NCI-H2196 (cell line): ENCODE data around the gene EPHX1.
"Not testable (repeated sequence)": the region's sequence is repeated elsewhere in the genome, so short reads cannot be mapped to it uniquely, and the experiment has no call there.

ENCODE experiments used
- DNase-seq: peaks from one replicate; lab custom pipeline; 2025; ENCODE audit not compliant: unreplicated experiment; lab: John Stamatoyannopoulos, UW

EPHX1 gene

DNA sequence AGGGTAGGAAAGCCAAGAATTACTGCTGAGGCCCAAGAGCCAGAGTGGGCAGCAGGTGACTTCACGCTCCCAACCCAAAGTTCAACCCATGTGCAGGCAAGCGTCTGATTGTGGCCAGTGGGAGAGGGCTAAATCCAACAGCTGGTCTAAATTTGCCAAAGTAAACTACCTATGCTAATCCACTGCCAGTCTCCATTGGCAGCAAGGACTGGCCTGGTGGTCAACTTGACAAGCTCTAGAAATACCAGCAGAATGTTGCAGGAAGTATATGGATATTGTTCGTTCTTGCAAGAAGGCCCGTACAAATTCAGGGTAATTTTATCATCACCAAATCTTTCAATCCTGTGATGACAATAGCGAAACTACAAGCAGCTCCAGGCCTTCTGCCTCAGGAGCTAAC is 70.7 kb downstream of the EPHX1 start:
- DNase-seq, result no peak

DNA sequence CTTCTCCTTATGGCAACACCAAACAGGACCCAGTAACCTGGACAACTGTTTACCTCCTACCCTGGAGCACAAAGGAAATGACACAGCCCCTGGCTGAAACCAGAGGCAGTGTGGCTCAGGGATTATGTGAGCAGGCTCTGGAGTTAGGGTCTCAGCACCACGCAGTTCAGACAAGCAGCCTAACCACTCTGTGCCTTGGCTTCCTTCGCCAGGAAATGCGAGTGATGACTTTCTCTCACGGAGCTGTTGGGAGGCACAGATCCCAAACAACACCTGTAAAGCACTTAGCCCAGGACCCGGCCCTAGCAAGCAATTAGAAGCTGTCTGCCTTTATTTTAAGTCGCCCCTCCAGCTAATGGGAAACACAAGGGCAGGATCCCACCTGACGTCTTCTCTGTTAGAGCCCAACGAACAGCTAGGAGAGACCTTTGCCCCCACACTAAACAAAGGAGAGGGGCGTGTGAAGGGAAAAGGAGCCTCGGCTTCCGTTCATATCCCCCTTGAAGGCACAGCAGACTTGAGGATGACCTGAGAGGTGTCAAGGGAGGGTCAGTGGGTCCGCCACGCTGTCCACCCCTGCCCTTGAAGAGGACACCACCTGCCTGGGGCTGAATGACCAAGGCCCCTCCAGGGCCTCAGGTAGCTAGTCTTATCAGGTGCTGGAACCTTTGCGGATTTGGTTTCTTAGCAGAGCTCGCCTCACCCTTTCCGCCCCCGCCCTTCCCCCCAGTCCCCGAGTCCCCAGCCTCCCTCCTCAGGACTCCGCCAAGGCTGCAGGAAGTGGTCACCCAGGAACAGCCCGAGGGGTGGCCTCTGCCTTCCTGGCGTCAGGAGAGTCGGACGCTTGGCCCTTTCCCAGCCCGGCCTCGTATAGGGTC is 71.4 kb downstream of the EPHX1 start:
- peak; percentile 25 for DNase-seq

DNA sequence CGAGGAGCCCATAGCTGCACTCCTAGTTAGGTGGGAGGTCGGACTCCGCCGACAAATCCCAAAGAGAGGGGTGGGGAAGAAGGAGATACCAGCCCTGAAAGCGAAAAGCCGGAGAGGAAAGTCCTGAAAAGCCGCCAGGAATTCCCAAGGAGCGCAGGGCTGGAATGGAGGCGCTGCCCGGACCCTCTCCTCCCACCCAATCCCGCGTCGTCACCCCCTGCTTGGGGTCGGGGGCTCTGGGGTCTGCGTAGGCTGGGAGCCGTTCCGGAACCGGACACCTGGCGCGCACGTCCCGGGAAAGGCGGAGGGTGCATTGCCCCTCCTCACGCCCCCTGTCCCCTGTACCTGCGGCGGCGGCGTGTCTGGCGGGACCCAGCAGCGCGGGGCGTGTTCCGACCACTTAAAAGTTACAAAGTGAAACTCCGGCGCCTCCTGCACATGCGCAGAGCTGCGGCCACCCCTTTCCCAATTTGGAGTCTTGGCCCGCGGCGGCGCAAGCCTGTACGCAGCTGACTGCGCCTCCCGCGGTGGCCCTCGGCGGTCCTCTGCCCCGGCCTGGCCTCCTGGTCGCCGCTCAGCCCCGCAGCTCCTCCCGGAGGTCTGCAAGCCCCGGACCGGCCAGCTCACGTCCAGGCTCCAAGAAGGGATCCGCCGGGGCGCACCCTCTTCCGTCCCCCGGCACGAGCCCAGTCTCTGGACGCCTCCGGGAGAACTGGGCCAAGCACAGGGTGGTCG is 72.2 kb downstream of the EPHX1 start, which contains the start of gene TMEM63A:
TSS of gene TMEM63A (minus strand) at position 422 of the 735 bp plus-strand sequence. CDS start 4,800 bp downstream, outside the sequence.
- peak; percentile 76 for DNase-seq

DNA sequence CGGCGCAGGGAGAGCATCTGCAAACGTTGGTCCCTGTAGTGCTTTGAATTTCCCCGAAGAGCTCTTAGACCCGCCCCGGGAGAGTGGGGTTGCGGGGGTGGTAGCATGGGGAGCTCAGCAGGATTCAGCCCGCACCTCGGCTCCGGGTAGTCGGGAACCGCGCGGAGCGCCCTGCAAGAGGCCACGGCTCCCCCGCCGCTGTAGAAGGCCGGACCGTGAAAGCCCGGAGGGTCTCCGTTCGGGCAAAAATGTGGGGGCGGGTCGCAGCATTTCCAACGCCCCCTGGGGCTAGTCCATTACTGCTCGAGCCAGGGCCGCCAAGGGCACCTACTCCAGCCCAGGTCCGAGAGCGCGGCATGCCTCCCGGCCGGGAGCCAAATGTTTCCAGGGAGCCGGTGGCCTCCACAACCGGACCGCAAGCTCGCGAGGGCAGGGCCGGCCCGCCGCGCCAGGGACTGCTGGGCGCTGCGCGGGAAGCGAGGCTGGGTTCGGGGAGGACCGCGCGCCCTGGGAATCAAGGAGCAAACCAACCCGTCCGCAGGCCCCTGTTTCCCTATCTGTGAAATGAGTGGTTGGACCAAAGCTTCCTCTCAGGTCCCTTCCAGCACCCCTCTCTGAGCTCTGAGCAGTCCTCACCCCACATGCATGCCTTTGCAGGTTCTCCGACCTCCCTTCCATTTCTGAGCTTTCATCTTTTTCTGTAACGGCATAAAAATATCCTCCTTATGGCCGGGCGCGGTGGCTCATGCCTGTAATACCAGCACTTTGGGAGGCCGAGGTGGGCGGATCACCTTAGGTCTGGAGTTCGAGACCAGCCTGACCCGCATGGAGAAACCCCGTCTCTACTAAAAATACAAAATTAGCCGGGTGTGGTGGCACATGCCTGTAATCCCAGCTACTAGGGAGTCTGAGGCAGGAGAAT is 73.0 kb downstream of the EPHX1 start:
- DNase-seq, result no peak

DNA sequence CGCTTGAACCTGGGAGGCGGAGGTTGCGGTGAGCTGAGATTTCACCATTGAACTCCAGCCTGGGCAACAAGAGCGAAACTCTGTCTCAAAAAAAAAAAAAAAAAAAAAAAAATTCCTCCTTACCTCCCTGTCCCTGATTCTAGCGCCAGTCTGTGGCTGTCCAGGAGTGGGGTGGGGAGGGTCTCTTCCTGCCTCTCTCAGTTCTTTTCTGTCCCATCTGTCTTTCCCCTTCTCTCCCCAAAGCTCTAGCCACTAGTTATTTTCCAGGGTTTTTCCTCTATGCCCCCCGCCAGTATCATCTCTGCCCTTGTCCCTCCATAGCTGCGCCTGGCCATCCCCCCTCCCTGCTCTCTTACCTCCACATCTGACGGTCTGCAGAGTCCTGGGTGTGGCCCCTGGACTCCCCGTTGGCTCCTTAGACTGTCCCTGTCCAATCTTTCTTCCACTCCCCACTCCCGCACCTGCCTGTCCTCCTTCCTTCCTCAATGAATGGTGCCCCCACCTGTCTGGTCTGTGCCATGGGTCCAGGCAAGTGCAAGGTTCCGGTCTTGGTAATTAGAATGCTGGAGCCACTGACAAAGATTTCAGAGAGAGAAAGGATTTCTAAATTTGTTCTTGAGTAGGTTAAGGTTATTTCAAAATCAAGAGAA is 73.8 kb downstream of the EPHX1 start:
- no peak for DNase-seq

DNA sequence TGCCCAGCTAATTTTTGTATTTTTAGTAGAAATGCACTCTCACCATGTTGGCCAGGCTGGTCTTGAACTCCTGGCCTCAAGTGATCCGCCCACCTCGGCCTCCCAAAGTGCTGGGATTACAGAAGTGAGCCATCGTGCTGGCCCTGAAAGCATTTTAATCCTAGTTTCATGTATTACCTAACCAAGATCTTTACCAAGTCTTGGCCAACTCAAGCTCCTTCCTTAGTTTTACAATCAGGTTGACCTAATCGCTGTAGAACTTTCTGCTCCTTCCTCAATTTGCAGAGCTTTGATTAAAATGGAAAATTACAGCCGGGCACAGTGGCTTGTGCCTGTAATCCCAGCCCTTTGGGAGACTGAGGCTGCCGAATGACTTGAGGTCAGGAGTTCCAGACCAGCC is 75.4 kb downstream of the EPHX1 start:
- DNase-seq, result no peak

DNA sequence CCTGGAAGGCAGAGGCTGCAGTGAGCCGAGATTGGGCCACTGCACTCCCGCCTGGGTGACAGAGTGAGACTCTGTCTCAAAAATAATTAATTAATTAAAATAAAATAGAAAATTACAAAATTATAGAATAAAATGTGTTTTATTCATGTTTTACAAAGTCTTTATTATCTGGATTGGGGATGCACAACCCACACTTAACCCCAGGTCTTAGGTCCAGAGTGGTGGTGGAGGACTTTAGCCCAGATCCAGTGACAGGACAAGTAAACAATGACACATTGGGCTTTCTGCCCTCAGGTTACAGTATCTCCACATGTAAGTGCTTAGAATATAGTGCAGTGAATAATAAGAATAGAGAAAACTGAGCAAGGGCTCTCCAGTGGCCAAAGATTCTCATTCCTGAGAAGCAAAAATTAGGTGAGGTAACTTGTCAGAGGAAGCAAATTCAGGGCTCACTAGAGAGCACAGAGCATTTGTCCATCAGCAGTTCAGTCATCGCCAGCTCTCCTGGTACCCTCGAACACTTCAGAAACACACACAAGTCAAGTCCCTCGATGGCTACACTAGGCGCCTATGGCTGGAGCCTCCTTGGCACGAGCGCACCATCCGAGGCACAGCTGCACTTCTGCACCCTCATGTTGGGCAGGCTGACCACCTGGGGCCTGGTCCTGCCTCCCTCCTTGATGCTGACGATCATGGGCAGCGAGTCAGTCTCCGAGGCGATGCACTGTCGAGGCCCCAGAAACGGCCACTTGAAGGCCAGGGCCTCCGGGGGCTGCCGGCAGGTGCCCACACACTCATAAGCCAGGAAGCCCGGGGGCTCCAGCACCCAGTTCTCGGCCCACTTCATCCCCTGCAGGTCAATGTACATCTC is 76.5 kb downstream of the EPHX1 start:
- DNase-seq, result peak; percentile 29

DNA sequence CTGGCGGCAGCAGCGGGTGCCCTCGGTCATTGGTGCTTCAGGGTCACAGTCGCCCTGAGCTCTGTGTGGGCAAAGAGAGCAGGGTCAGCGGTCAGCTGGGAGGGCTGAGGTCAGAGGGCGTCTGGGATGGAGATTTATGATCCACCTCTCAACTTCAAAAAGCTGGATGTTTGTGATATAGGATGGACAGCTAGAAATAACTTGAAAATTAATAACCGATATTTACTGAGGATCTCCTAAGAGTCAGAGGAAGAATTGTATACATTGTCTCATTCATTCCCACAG is 77.0 kb downstream of the EPHX1 start:
- no peak for DNase-seq

DNA sequence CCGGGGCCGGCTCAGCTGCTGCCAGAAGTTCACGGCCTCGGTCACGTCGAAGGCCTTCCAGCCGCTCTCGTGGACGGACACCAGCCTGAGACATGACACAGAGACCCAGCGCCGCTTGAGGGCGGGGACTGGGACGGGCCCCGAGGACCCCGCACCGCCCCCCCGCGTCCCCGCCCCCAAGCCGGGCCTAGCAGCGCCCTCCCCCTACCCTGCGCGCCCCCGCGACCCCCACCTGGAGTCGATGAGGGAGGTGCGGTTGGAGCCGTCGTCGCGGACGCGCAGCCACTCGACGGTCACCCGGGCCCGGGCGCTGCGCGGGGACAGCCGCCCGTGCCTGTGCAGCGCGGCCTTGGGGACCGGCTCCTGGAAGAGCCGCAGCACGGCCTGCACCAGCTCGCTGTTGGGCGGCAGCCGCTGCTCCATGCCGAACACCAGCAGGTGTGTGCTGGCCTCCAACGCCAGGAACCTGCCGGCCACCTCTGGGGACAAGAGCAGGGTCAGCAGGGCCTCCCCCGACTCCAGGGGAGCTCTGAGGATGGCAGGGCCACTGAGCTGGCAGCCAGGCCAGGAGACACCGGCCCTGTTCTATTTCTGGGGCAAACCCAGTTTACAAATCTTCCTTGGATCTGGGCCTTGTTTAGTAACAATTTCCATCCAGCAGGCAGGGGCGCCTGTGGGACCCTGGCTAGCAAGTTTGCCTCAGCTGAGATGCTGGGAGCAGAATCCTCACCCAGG is 77.8 kb downstream of the EPHX1 start:
- not testable (repeated sequence) for DNase-seq

DNA sequence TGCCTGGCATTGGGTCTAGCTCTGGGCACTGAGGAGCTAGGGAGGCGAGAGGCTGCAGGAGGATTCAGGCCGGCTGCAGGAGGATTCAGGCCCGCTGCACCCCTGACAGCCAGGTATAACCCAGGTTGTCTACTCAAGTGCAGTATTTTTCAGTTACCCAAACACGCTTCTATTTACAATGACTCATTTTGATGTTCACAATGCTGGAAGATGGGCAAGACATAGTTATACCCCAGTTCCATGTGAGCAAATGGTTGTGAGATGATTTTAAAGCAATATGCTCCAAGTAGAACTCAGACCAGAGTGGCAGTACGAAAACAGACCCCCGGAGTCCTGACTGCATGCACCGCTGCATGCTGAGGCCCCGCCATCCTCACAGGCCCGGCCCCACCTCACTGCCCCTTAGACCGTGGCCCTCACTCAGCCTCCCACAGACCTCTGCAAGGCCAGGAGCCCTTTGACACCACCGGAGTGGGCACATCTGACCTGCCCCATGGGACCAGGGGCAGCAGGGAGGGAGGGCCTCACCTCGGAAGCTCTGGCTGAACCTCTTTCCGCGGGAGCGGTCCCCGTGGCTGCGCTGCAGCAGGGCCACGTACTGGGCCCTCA is 78.5 kb downstream of the EPHX1 start:
- no peak for DNase-seq

DNA sequence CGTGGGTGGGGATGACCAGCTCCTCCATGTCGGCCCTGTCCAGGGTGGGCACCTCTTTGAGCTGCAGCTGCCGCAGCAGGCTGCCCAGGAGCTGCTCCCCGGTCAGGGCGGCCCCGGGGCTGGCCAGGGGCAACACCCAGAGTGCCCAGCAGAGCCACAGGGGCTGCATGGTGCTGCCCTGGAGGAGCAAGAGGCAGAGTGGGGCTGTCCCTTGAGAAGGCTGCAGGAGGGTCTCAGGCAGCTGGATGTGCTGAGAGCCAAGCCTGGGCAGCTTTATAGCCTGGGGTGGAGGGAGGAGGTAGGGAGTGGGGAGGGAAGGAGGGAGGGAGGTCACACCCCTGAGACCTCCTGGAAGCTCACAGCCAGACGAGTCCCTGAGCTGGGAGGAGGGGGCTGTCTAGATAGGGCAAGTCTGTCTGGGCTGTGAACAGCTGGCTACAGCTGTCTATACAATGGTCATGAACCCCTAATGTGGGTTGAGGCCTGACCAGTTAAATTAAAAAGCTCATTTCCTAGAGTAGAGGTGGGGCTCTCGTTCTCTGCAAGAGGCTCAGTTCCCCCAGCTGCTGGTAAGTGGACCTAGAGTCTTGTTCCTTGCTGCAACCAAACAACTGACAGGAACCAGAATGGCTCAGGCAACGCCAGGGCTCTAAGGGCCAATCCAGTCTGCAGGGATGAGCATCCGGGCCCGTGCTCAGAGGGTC is 79.1 kb downstream of the EPHX1 start, which contains the start of gene LEFTY1:
TSS of gene LEFTY1 (minus strand) at position 249 of the 704 bp plus-strand sequence. CDS start at position 169, 80 bp downstream.
- no peak for DNase-seq

DNA sequence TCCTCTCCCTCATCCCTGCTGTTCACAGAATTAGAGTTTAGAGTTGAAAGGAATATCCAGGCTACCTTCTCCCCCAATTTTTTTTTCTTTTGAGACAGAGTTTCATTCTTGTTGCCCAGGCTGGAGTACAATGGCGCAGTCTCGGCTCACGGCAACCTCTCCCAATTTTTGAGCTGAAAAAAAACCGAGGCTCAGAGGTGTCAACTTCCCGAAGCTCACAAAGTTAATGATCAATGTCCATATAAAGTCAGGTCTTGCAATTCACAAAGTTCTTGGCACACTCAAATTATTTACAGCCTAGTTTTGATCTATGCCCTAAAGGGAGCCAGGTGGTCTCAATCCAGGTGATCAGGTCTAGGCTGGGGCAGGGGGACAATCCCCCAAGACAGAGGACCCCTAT is 79.8 kb downstream of the EPHX1 start:
- DNase-seq, result no peak

DNA sequence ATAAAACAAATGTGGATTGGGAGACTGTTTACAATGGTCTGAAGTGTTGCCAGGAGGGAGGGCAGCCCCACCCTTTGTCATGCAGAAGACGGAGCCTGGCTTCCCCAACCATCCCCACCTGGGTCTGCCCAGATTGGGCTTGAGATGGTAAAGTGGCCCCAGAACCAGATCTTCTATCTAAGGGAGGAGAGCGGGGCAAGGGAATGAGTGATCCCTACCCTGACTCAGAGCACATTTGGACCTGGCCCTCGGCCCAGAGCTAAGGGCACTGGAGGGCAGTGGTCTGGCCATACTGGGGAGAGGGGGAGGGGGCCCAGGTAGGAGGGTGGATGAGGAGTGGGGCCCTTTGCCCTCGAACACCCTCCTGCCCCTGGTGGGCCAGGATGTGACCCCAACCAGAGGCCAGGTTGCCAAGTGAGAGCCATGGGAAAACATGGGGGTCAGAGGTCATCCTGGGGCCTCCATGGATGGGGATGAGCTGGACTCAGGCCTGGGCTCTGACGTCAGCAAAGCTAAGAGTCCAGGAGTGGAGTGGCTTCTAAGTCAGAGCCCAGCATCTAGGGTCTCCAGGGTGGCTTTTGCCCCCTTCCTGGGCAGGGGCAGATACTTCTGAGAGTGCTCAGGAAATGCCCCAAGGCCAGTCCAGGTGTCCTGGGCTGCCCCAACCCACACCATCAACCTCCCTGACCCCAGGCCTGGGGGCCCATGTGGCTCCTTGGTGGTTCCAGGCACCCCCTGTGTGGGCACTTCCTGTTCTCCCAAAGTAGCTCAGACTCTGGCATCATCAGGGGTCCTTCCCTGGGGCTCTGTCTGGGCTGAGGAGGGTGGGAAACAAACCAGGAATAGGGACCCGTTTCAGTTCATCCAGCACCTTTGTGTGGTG is 80.7 kb downstream of the EPHX1 start:
- DNase-seq, result no peak

DNA sequence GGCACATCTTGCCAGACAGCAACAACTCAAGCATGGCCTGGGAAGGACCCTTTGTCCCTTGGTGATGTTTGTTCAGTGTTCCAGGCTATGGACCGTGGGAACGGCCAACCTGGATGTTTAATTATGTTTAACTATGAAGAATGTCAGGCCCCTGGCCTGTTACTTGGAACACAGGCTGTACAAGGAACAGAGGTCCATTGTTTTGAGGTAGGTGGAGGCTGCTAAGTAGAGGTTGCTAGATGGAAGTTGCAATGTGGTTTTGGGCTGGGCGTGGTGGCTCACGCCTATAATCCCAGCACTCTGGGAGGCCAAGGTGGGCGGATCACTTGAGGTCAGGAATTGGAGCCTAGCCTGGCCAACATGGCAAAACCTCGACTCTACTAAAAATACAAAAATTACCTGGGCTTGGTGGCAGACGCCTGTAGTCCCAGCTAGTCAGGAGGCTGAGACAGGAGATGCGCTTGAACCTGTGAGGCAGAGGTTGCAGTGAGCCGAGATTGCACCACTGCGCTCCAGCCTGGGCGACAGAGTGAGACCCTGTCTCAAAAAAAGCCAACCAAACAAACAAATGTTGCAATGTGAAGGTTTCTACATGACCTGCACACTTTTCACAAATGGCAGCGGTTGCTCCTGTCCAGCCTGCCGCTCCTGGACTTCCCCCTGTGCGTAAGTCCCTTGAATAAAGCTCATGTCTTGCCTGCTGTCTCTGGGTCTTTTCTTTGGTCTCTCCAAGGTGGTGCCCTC is 81.5 kb downstream of the EPHX1 start:
- no peak for DNase-seq

DNA sequence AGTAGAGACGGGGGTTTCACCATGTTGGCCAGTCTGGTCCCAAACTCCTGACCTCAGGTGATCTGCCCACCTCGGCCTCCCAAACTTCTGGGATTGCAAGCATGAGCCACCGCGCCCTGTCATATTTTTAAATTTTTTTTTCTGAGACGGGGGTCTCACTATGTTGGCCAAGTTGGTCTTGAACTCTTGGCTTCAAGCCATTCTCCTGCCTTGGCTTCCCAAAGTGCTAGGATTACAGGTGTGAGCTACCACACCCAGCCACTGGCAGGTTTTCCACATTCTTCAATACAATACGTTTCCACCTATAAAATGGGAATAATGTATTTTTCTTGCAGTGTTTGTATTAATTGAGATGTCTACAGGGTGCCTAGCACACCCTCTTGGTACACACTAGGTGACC is 82.4 kb downstream of the EPHX1 start:
- no peak for DNase-seq
